Stimulated activated CD4-positive, alpha-beta T cell treated with anti-CD3 and anti-CD28 coated beads, TNF-alpha, amount 100 ng/mL, for 24 hours (primary cell): ENCODE results near the gene TMEM119.
A peak's percentile ranks its signal among the peaks of the same experiment; 100 is the strongest.
"Not testable (repeated sequence)": the region's sequence is repeated elsewhere in the genome, so short reads cannot be mapped to it uniquely, and the experiment has no call there.

Experiments
- DNase-seq, 3 experiments: peaks; one replicate each; pipeline ENCODE4 v3.0.0-alpha.2; 2020; ENCODE audit warnings: low read depth in 3 of 3

The TMEM119 gene

DNA sequence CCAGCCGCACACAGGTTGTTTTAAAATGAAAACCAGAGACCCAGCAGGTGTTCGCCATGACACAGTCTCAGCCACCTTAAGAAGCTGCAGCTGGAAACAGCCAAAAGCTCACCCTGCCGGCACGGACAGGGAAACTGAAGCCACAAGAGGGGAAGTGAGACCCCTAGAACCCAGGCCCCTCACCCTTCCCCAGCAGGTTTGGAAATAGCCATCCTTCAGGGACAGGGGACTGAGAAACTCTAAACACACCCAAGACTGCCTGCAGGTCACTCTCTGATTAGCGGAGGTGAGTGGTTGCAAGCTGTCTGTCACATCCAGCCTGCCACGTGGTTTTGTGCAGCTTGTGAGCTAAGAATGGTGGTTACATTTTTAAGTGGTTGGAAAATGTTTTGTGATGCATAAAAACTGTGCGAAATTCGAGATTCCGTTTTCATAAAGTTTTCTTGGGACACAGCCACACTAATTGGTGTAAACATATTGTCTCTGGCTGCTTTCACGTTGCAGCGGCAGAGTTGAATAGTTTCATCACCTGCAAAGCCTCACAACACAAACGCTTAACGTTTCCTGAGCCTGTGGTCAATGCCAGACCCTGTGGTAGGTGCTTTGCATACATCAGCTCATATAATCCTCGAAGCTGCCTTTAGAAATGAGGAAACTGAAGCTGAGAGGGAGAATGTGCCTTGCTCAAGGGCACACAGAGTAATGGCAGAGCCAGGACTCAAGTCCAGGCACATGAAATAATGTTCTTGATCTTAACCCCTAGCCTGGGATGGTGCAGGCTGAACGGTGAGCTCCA is 37.5 kb upstream of the TMEM119 start:
- no peak for DNase-seq

DNA sequence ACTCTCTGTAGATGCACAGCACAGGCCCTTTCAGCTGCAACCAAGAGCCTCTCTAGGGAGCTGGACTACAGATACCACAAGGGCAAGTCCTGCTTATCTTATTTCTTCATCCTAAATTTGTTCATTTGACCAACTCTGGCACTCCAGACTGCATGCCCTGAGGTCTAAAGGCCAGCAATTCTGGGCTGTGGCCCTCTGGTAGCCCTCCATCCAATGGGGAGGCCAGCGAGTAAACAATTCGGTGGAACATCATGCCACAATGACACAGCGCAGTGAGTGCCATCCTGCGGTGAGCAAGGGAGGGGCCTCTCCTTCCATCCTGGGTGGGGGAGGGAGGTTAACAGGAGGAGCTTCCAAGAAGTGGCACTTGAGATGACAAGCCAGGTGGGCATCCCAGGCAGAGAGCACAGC is 36.5 kb upstream of the TMEM119 start:
- no peak for DNase-seq

DNA sequence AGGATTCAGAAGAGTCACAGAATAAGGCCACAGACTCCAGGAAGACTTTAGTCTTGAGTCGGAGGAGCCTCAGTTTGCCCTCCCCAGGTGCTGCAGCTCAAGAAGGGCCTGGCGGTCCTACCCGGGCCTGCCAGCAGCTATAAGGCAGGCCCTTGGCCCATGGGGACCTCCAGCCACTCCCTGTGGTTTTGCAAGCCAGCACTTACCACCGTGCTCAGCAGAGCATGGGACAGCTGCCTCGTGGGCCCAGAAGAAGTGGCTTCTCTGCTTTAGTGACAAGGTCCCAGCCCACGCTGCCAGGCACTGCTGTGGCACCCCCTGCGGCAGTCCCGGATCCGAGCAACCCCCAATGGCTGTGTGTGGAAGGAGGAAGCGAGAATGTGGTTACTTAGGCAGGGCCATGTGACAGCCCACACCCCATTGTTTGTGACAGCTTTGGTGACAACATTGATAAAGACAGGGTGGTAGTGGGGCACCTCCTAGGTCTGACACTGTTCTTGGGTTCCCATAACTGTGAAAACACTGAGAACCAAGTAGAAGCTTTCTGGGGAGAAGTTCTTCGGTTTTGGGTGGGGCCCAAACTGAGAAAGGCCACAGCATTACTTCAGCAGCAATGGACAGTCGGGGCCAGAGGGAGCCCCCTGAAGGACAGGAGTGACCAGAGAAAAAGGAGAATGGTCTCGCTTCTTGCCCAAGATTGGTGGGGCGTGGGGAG is 35.8 kb upstream of the TMEM119 start, which contains the start of gene SELPLG:
Gene SELPLG (minus strand): TSS at position 361 of the 715 bp plus-strand sequence. CDS start 9,587 bp downstream, outside the sequence.
- peak; percentile 64 to 77 (median 73) for DNase-seq

DNA sequence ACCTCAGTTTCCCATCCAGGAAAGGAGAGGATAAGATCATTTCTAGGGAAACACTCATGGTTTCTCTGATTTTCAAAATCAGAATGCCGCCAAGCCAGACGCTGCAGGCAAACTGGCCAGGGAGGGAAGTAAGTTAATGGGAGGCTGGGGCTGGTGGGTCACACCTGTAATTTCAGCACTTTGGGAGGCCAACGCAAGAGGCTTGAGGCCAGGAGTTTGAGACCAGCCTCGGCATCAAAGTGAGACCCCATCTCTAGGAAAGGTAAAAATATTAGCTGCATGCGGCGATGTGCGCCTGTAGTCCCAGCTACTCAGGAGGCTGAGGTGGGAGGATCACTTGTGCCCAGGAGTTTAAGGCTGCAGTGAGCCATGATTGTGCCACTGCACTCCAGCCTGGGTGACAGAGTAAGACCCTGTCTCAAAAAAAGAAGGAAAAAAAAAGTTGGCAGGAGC is 35.2 kb upstream of the TMEM119 start:
- no peak for DNase-seq

- DNase-seq = not testable (repeated sequence)
These were observed 33.4 kb upstream of the TMEM119 start for GRCh38 chr12:108631261-108631660.

- no peak for DNase-seq
These were observed 32.8 kb upstream of the TMEM119 start for GRCh38 chr12:108630481-108631207.

- DNase-seq = peak in 2 of 3 experiments; percentile 42 to 47
These were observed 32.1 kb upstream of the TMEM119 start for GRCh38 chr12:108629824-108630476.

DNA sequence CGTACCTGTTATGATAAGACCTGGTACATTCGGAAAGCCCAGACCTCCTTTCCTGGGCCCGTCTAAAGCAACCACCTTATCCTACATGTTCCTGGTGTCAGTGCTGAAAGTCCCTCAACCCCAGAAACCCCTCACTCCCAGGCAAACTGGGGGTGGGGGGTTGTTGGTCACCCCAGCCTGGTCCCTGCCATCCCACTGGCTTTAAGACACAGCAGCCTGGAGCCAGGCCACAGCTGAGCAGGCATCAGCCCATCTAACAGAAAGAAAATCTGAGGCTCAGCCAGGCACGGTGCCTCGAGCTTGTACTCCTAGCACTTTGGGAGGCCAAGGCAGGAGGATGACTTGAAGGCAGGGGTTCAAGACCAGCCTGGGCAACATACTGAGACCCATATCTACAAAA is 31.3 kb upstream of the TMEM119 start:
- no peak for DNase-seq

DNA sequence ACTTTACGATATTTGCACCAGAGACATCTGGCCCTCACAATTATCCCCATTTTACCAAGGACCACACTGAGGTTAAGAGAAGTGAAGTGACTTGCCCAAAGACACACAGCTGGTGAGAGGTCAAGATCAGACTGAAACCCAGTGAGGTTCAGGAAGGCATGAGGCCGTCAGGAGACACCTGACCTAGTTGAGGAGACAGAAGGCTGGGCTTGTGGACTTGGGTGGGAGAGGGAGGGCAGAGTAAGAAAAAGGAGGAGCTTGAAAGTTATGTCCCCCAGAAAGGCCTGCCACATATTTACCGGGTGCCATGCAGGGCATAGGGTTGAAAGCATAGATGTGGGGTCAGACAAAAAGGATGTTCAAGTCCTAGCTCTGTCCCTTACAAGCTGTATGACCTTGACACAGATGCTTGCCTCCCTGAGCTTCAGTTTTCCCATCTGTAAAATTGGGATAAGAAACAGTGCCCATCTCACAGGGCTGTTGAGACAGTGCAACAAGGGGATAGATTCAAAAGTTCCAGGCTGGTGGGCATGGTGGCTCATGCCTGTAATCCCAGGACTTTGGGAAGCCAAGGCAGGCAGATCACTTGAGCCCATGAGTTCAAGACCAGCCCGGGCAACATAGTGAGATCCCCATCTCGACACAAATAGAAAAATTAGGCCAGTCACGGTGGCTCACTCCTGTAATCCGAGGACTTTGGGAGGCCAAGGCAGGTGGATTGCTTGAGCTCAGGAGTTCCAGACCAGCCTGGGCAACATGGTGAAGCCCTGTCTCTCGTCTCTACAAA is 29.4 kb upstream of the TMEM119 start:
- DNase-seq = no peak

DNA sequence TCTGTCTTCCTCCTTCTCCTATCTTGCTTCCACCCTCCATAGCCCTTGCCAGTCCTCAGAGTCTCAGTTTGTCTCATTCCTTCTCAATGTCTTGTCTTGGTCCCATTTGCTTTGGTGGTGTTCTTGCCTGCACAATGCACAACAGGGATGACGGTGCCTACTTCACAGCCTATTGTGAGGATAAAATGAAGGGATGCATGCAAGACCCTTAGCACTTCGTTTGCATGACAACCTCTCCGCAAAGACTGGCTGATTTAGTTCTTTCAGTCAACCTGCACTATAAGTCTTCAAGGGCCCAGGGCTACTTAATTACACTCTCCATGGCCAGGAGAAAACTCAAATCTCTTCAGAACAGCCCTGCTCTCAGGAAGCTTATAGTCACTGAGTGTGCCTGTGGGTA is 27.3 kb upstream of the TMEM119 start:
- no peak for DNase-seq

- DNase-seq = no peak
These were observed 25.7 kb upstream of the TMEM119 start for GRCh38 chr12:108623577-108623976.

- no peak for DNase-seq
These were observed 25.1 kb upstream of the TMEM119 start for GRCh38 chr12:108622921-108623514.

DNA sequence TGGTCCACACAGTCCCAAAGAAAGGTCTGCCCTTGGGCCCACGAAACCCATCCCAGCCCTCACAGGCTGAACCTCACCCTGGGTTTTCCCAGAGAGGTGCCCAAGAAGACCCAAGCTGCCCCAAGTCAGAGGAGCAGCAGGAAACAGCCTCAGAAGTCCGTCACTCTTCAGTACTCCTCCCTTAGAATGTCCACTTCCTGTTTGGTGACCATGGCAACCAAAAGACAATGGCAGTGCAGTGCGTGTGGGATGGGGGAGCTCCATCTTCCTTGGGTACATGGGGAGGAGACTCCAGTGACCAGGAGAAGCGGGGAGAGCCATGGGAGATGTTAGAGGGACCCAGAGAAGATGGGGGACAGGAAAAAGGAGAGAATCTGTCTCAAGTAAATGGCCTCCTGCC is 24.5 kb upstream of the TMEM119 start:
- DNase-seq = no peak

DNA sequence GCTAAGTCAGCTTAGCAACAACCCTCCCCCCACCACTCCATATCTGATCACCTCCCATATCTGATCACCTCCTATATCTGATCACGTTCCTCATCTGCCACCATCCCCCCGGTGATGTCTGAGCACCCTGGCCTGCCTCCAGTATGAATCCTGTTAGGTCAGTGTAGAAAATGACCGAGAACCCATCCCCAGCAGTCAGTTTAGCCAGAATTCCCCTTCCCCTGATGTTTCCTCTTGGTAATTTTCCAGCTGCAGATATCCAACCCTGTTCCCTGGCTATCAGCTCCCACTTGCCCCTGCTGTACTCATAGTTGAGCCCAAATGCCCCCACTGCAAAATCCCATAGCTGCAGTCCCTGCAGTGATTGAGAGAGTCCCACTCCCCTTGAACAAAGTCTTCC is 23.3 kb upstream of the TMEM119 start:
- DNase-seq = no peak

DNA sequence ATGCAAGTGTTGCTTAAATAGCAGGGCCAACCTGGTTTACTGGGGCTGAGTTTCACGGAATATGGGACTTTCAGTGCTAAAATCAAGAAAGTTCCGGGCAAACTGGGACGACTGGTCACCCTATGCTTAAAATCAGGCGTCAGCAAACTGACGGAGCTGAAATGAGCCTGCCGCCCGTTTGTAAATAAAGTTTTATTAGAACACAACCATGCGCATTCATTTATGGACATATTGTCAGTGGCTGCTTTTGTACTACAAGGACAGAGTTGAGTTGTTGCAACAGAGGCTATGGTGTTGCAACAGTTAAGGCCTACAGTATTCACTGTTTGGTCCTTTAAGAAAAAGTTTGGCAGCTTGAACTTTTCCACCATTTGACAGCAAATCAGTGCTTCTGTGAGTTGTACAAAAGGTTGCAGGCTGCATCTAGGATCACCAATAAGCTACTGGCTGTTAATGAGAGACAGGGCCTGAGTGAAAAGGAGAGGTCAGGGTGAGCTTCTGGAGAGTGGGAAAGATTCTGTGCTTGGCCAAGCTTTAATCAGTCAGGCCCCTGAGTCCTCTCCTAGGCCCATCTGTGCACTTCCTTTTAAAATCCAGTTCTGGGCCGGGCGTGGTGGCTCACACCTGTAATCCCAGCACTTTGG is 22.5 kb upstream of the TMEM119 start:
- DNase-seq = no peak

GRCh38 chr12:108619369-108620160 is 21.7 kb upstream of the TMEM119 start:
- no peak for DNase-seq

DNA sequence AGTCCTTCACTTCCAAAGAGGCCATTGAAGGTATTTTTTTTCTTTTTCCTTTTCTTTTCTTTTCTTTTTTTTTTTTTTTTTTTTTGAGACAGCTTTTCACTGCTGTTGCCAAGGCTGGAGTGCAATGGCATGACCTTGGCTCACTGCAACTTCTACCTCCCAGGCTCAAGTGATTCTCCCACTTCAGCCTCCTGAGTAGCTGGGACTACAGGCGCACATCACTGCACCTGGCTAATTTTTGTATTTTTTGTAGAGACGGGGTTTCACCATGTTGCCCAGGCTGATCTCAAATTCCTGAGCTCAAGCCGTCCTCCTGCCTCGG is 21.0 kb upstream of the TMEM119 start:
- DNase-seq = not testable (repeated sequence)

GRCh38 chr12:108618079-108618952 is 20.4 kb upstream of the TMEM119 start:
- DNase-seq = peak; percentile 58 to 73 (median 62)
